Mesenchymal stem cell (in vitro differentiated cells and primary cell): ENCODE data around the gene UBASH3B.

ENCODE experiments used
- DNase-seq: peaks from one replicate; pipeline ENCODE4 v3.0.0-alpha.2; 2013
- H2AFZ ChIP-seq: one replicate; pipeline ENCODE4 v1.6.1; 2013; ENCODE audit warnings: low read depth, mild to moderate bottlenecking, control low read depth, inconsistent platforms, low read length, moderate library complexity
- H2AK5ac ChIP-seq: 2 replicates; pipeline ENCODE4 v1.6.1; 2013; ENCODE audit warnings: low read length, moderate library complexity, mild to moderate bottlenecking, inconsistent platforms; ENCODE audit not compliant: severe bottlenecking
- H2BK120ac ChIP-seq: one replicate; pipeline ENCODE4 v1.6.1; 2013; ENCODE audit warnings: low read depth, mild to moderate bottlenecking, inconsistent platforms, low read length, moderate library complexity
- H2BK12ac ChIP-seq, 2 experiments: one replicate each; pipeline ENCODE4 v1.6.1; 2013; ENCODE audit warnings: inconsistent platforms in 2 of 2, low read length in 2 of 2, mild to moderate bottlenecking in 2 of 2, moderate library complexity in 2 of 2, control low read depth in 1 of 2
- H2BK15ac ChIP-seq: one replicate; pipeline ENCODE4 v1.6.1; 2013; ENCODE audit warnings: mild to moderate bottlenecking, low read depth, inconsistent platforms; ENCODE audit not compliant: poor library complexity, severe bottlenecking
- H2BK5ac ChIP-seq: 2 replicates; pipeline ENCODE4 v1.6.1; 2013; ENCODE audit warnings: low read depth, mild to moderate bottlenecking, low read length, control low read depth, inconsistent platforms; ENCODE audit not compliant: poor library complexity, severe bottlenecking
- H3K14ac ChIP-seq, 2 experiments: one replicate each; pipeline ENCODE4 v1.6.1; 2013; ENCODE audit warnings: inconsistent platforms in 2 of 2, low read length in 2 of 2, control low read depth in 1 of 2, mild to moderate bottlenecking in 1 of 2, moderate library complexity in 1 of 2
- H3K18ac ChIP-seq, 2 experiments: one replicate each; pipeline ENCODE4 v1.6.1; 2013; ENCODE audit warnings: inconsistent platforms in 2 of 2, low read length in 2 of 2, control low read depth in 1 of 2, low read depth in 1 of 2, mild to moderate bottlenecking in 1 of 2
- H3K23ac ChIP-seq, 2 experiments: one replicate each; pipeline ENCODE4 v1.6.1; 2013; ENCODE audit warnings: inconsistent platforms in 2 of 2, low read length in 2 of 2, mild to moderate bottlenecking in 2 of 2, moderate library complexity in 2 of 2, control low read depth in 1 of 2
- H3K27ac ChIP-seq: 2 replicates; pipeline ENCODE4 v1.5.1; 2013; ENCODE audit warnings: mild to moderate bottlenecking, moderate library complexity, low read length, control low read depth, inconsistent platforms; ENCODE audit not compliant: poor library complexity, severe bottlenecking
- H3K27me3 ChIP-seq, 2 experiments: 2 replicates each; pipeline versions ENCODE4 v1.6.1 to v1.7.0; 2013; ENCODE audit warnings: low read length in 2 of 2, mild to moderate bottlenecking in 2 of 2, moderate library complexity in 2 of 2, control low read depth in 1 of 2, inconsistent platforms in 1 of 2; ENCODE audit not compliant: control insufficient read depth in 1 of 2, insufficient read depth in 1 of 2
- H3K36me3 ChIP-seq, 2 experiments: 2 replicates each; pipeline versions ENCODE4 v1.6.1 to v1.7.0; 2013; ENCODE audit warnings: low read length in 2 of 2, control low read depth in 1 of 2, inconsistent platforms in 1 of 2, low read depth in 1 of 2, mild to moderate bottlenecking in 1 of 2; ENCODE audit not compliant: insufficient read depth in 2 of 2, control insufficient read depth in 1 of 2
- H3K4ac ChIP-seq, 2 experiments: one replicate each; pipeline ENCODE4 v1.6.1; 2013; ENCODE audit warnings: inconsistent platforms in 2 of 2, low read length in 2 of 2, mild to moderate bottlenecking in 2 of 2, moderate library complexity in 2 of 2, control low read depth in 1 of 2, low read depth in 1 of 2
- H3K4me1 ChIP-seq: 2 replicates; pipeline ENCODE4 v1.6.1; 2013; ENCODE audit warnings: low read depth, low read length, control low read depth; ENCODE audit not compliant: control insufficient read depth, insufficient read depth
- H3K4me2 ChIP-seq: 2 replicates; pipeline ENCODE4 v1.6.1; 2013; ENCODE audit warnings: low read length, mild to moderate bottlenecking, inconsistent platforms; ENCODE audit not compliant: poor library complexity, severe bottlenecking
- H3K4me3 ChIP-seq, 2 experiments: 2 replicates each; pipeline versions ENCODE4 v1.5.1 to v1.7.0; 2013; ENCODE audit warnings: low read length in 2 of 2, mild to moderate bottlenecking in 2 of 2, control low read depth in 1 of 2, low read depth in 1 of 2; ENCODE audit not compliant: insufficient read depth in 1 of 2
- H3K79me1 ChIP-seq: replicated peaks from 2 replicates; pipeline ENCODE4 v1.6.1; 2013; ENCODE audit warnings: mild to moderate bottlenecking, control low read depth, low read length, inconsistent platforms; ENCODE audit not compliant: poor library complexity, severe bottlenecking
- H3K9ac ChIP-seq: 2 replicates; pipeline ENCODE4 v1.7.0; 2013; ENCODE audit warnings: mild to moderate bottlenecking, low read length, moderate library complexity
- H3K9me3 ChIP-seq: 2 replicates; pipeline ENCODE4 v1.7.0; 2013; ENCODE audit warnings: mild to moderate bottlenecking, low read length; ENCODE audit not compliant: control insufficient read depth
- H4K8ac ChIP-seq: one replicate; pipeline ENCODE4 v1.6.1; 2013; ENCODE audit warnings: inconsistent platforms, mild to moderate bottlenecking, low read length, moderate library complexity
- H4K91ac ChIP-seq: one replicate; pipeline ENCODE4 v1.6.1; 2013; ENCODE audit warnings: mild to moderate bottlenecking, low read length, inconsistent platforms
- WGBS: methylation state at CpG from one replicate; pipeline ENCODE4 v1.1.7; 2013; ENCODE audit warnings: mixed read lengths; 5-methylcytosine and 5-hydroxymethylcytosine counted together

The UBASH3B gene

DNA sequence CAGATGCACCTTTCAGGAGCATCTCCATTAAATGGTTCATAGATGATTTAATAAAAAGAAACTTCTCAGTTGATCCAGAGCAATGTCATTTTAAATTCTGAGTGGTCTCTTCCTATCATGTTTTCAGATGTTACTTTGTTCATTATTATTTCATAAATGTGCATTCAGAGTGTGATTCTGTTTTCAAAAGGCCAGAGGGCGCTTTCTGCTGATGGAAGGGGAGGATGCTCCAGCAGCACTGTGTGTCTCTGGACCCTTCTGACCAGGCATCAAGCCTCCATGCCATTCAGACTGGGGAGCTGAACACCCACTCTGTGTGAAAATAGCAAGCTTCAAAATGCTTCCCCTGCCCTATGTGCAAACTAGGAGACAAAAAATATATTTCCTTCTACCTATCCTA is 158.9 kb downstream of the UBASH3B start:
- H2BK15ac ChIP-seq: no peak overlapping the region
- WGBS: 89% methylated on average over 1 of the region's 1 CpG
- peaks cover 2% of the 10 kb centered on the region for H3K79me1 ChIP-seq
- H4K8ac ChIP-seq: no peak overlapping the region
- H3K27me3 ChIP-seq: no peaks in the 10 kb centered on the region
- no peak overlapping the region for H3K4ac ChIP-seq
- no peak for DNase-seq
- no peak overlapping the region for H2AK5ac ChIP-seq
- no peak overlapping the region for H2AFZ ChIP-seq
- no peak overlapping the region for H3K23ac ChIP-seq
- no peak overlapping the region for H3K27ac ChIP-seq
- H3K4me3 ChIP-seq: no peak overlapping the region
- H3K36me3 ChIP-seq: peaks cover 5 to 17% of the 10 kb centered on the region in 2 experiments
- no peak overlapping the region for H2BK120ac ChIP-seq
- no peak overlapping the region for H3K4me2 ChIP-seq
- H2BK5ac ChIP-seq: no peak overlapping the region
- no peaks in the 10 kb centered on the region for H3K9me3 ChIP-seq
- no peak overlapping the region for H3K14ac ChIP-seq
- H2BK12ac ChIP-seq: no peak overlapping the region
- H3K9ac ChIP-seq: no peak overlapping the region
- H4K91ac ChIP-seq: no peak overlapping the region
- H3K4me1 ChIP-seq: no peaks in the 10 kb centered on the region
- H3K18ac ChIP-seq: no peak overlapping the region

DNA sequence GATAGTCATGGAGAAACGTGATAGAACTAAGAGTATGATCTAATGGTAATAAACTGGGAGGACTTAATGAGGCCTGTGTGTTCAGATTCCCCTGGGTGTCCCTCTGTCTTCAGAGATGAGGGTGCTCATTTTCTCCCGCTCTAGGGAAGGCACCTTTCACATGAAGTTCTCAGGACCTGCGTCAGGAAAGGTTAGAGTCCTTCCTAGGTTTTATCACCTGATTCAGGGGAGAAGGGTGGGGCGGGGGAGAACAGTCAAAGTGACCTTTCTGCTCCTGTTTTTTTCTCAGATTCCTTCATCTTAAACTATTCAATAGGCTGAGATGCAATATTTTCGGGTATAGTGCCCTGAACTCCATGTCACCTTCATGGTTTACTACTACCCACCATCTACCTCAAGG is 160.4 kb downstream of the UBASH3B start:
- Histone ChIP-seq H2BK5ac (no peak overlapping the region), H3K27me3 (no peaks in the 10 kb centered on the region), H3K27ac (no peak overlapping the region), H2AK5ac (no peak overlapping the region), H3K18ac (no peak overlapping the region), H2BK15ac (no peak overlapping the region), H3K4ac (no peak overlapping the region), H2BK12ac (no peak overlapping the region), H3K14ac (no peak overlapping the region), H3K4me1 (no peaks in the 10 kb centered on the region), H3K4me3 (no peak overlapping the region), H3K23ac (no peak overlapping the region), H3K9ac (no peak overlapping the region), H3K79me1 (peaks cover 2% of the 10 kb centered on the region), H3K36me3 (peaks cover 0 to 7% of the 10 kb centered on the region in 2 experiments), H3K4me2 (no peak overlapping the region), H2BK120ac (no peak overlapping the region), H4K8ac (no peak overlapping the region), H4K91ac (no peak overlapping the region), H3K9me3 (no peaks in the 10 kb centered on the region), H2AFZ (no peak overlapping the region)
- DNase-seq: no peak
- WGBS: 85% methylated on average over 4 of the region's 5 CpGs

DNA sequence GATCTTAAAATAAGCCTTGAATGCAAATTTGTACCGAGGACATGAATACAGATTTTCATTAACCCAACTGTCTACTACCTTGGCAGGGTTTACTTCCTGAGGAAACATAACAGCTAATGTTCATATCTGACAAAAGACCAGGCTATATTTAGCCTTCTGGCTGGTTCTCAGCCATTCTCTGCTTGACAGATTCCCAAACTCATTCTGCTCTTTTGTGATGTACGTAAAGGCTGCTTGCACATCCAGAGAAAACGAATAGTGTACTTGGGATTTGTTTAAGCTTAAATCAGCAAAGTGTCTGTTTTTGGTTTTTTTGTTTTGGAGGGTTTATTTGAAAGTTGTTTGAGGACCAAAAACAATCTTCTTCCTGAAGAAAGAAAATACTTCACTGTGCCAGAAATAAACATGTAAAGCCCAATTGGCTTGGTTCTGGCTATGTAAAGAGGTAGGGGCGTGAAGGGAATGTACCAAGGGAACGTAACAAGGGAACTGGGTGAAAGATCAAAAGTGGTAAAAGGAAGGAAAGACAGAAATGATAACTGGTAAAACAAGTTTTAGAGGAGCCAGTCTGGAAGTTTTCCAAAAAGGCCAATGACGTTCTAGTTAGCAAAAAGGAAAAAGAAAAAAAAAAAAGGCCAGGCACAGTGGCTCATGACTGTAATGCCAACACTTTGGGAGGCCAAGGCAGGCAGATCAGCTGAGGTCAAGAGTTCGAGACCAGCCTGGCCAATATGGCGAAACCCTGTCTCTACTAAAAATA is 161.4 kb downstream of the UBASH3B start:
- Histone ChIP-seq H2BK120ac (no peak overlapping the region), H3K4me2 (no peak overlapping the region), H2BK12ac (no peak overlapping the region), H3K79me1 (peaks cover 2% of the 10 kb centered on the region), H2BK15ac (no peak overlapping the region), H3K9me3 (no peaks in the 10 kb centered on the region), H3K23ac (no peak overlapping the region), H3K4me3 (no peak overlapping the region), H3K14ac (no peak overlapping the region), H3K27ac (no peak overlapping the region), H3K4me1 (no peaks in the 10 kb centered on the region), H4K8ac (no peak overlapping the region), H2BK5ac (no peak overlapping the region), H3K9ac (peak overlapping the region; percentile 13), H4K91ac (no peak overlapping the region), H3K18ac (no peak overlapping the region), H3K4ac (no peak overlapping the region), H3K27me3 (no peaks in the 10 kb centered on the region), H2AK5ac (no peak overlapping the region), H2AFZ (no peak overlapping the region), H3K36me3 (no peaks in the 10 kb centered on the region)
- 95% methylated on average over 8 of the region's 8 CpGs for WGBS
- DNase-seq: no peak

DNA sequence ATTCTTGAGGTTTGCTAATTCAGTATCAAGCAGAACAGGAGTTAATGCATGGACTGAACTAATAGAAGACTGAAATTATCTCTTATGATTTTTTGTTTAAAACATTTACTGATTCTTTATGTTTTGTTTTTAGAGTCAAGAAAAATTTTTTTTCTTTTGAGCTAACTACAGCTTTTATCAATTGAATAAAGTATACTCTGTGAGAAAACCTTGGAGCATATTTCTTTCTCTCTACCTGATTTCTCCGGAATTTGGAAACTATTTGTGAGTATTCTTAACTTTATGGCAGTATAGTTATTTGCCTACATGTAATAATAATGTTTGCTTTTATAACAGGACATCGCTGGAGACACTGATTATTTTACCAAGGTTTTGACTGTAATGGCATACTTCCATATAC is 164.6 kb downstream of the UBASH3B start:
- no peak overlapping the region for H2AFZ ChIP-seq
- no peaks in the 10 kb centered on the region for H3K79me1 ChIP-seq
- peaks cover 3% of the 10 kb centered on the region for H3K9me3 ChIP-seq
- H3K4me1 ChIP-seq: no peaks in the 10 kb centered on the region
- no peak overlapping the region for H3K4ac ChIP-seq
- DNase-seq: no peak
- no peak overlapping the region for H2BK12ac ChIP-seq
- no peak overlapping the region for H2BK15ac ChIP-seq
- H3K4me3 ChIP-seq: no peak overlapping the region
- H4K8ac ChIP-seq: no peak overlapping the region
- H3K4me2 ChIP-seq: no peak overlapping the region
- no peak overlapping the region for H3K27ac ChIP-seq
- no peaks in the 10 kb centered on the region for H3K27me3 ChIP-seq
- H3K9ac ChIP-seq: no peak overlapping the region
- H3K14ac ChIP-seq: no peak overlapping the region
- no peaks in the 10 kb centered on the region for H3K36me3 ChIP-seq
- no peak overlapping the region for H3K23ac ChIP-seq
- 100% methylated on average over 1 of the region's 2 CpGs for whole genome bisulfite sequencing
- H4K91ac ChIP-seq: no peak overlapping the region
- H2AK5ac ChIP-seq: no peak overlapping the region
- no peak overlapping the region for H2BK120ac ChIP-seq
- no peak overlapping the region for H3K18ac ChIP-seq
- H2BK5ac ChIP-seq: no peak overlapping the region
